Right lung (tissue), 5 donors: ENCODE measurements around the gene DNAJC22. TPM values are rescaled to one million over a fixed set of nuclear protein-coding genes. Genes with fewer than 3 reads are reported as not detected.
"Not testable (repeated sequence)": the region's sequence is repeated elsewhere in the genome, so short reads cannot be mapped to it uniquely, and the experiment has no call there.

ENCODE experiments used
- DNase-seq, 2 donors: peaks; one replicate each; pipeline ENCODE4 v3.0.0-alpha.2; 2013
- polyA plus RNA-seq, 5 donors: library from polyadenylated mRNA; unstranded; fragments of 120-200 nt; gene quantifications; one replicate each; pipeline versions ENCODE4 v1.2.1 to v1.2.3, GENCODE V29; 2013; ENCODE audit warnings: inconsistent platforms in 1 of 5, low replicate concordance in 1 of 5; ENCODE audit not compliant: insufficient read length in 5 of 5, insufficient read depth in 1 of 5

The DNAJC22 gene
- polyA plus RNA-seq, 5 donors: 3.3 to 7.5 (median 5.3) TPM

DNA sequence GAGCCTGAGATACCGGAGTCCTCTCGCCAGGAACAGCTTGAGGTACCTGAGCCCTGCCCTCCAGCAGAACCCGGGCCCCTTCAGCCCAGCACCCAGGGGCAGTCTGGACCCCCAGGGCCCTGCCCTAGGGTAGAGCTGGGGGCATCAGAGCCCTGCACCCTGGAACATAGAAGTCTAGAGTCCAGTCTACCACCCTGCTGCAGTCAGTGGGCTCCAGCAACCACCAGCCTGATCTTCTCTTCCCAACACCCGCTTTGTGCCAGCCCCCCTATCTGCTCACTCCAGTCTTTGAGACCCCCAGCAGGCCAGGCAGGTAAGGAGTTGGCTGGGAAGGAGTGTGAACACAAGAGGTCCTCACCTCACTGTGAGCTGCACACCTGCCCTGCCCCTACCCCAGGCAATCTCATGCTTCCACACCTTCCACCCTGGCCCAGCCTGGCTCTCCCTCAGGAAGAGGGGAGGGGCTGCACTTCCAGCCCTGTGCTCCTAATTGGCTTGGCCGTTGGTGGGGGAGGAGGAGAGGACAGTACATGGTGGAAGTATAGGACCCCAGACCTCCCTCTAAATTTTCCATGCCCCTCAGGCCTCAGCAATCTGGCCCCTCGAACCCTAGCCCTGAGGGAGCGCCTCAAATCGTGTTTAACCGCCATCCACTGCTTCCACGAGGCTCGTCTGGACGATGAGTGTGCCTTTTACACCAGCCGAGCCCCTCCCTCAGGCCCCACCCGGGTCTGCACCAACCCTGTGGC lies 15.9 kb upstream of the DNAJC22 start:
- no peak for DNase-seq

DNA sequence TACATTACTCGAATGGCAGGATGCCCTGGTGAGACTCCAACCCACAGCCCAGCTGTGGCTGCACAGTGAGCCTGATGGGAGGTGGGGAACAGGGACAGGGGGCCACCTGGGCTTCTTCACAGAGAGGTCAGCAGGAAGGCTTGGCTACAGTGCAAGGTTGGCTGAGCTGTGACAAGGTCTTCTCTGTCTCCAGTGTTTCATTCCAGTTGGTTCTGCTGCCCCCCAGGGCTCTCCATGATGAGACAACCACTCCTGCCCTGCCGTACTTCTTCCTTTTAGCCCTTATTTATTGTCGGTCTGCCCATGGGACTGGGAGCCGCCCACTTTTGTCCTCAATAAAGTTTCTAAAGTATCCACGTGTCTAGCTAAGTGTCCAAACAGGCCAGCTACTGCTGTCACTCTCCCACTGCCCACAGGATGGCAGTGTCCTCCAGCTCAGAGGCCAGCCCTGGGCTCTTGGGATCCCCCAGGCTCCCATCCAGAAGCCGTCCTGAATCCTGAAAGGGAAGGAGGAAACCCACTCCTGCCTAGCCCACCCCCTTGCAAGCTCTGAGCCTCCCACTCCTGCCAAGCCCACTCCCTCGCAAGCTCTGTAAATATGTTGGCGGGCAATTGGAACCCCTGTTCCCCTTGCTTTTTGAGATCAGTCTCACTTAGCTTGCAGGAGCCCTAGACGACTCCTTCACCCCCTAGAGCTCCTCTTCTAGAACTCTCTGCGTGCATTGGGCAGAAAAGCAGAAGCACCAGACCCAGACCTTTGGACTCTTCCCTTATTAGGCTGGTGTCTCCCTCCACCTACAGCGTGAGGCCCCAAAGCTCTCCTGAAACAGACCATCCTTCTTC lies 15.1 kb upstream of the DNAJC22 start:
- DNase-seq: peak in 1 of 2 donors; percentile 59

DNA sequence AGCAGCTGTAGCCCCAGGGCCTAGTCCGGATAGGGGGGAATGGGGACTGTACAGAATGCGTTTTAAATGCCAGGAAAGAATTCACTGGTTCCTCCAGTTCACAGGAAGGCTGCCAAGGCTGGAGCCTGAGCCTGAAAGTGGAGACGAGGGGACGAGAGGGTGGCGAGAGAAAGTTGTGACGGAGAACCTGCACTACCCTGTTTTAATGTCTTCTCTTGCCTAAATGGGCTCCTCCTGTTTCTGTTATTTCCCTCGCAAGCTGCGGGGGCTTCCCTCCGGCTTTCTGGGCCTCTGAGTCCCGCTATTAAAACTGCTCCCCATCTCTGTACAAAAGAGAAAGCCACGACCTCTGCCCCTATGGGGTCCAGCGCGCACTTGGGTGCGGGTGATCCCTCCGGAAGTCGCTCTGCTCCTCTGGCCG lies 14.2 kb upstream of the DNAJC22 start:
- no peak for DNase-seq

DNA sequence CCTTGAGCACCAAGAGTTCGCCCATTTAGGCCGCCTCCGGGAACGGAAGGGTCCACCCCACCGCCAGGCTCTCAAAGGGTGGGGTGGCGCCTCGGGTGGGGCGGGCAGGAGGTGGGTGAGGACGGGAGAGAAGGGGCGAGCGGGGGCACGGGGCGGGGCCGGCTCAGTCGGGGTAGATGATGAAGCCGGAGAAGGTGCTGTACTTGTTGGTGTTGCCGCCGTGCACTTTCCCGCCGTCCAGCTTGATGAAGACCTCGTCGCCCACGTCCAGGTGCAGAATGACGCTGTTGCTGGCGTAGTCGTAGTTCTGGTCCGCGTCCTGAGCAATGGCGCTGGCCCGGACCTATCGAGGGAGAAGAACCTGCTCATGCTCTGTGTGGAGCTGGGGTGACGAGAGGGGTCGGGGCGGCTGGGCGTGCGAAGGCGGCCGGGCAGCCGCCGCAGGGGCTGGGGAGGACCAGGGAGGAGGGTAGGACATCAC lies 13.8 kb upstream of the DNAJC22 start:
- DNase-seq: no peak

DNA sequence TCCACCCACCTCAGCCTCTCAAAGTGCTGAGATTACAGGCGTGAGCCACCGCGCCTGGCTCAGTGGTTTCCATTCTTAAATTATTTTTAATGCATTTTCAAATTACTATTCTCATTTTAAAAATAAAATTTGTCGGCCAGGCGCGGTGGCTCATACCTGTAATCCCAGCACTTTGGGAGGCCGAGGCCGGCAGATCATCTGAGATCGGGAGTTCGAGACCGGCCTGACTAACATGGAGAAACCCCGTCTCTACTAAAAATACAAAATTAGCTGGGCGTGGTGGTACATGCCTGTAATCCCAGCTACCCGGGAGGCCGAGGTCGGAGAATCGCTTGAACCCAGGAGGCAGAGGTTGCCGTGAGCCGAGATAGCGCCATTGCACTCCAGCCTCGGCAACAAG lies 12.9 kb upstream of the DNAJC22 start:
- DNase-seq: not testable (repeated sequence)

DNA sequence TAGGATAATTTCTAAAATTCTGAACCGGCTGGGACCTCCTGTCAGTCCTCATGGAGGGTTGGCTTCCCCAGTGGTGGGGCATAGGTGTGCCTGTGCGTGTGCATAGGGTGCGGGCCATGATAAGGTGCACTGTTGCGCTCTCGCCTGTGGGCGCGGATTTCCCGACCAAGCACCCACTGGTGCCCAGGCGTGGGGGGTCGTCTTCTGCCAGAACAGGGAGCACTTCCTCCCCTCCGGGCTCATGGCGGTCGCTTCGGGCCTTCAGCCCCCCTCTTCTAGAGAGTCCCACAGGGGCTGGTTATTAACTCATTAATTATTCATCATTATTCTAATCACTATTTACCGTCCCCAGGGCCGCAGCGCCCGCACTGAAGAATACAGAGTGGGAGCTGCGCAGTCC lies 12.5 kb upstream of the DNAJC22 start:
- DNase-seq: no peak

DNA sequence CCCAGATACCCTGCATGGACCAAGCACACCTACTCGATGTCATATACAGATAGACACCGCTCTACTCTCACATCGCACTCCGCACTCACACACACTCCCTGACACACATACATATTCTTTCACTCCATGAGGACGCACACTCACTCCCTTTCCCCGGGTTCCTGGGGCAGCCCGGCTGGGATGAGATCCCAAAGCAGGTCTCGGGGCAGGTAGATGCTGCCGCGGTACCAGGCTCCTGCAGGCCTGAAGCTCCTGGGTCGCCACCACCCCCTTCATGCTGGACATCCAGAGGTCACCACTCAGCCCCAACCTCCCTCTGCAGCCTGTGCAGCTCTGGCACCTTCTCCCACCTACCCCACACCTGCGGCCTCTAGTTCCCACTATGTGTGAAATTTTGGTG lies 12.0 kb upstream of the DNAJC22 start:
- DNase-seq: no peak

DNA sequence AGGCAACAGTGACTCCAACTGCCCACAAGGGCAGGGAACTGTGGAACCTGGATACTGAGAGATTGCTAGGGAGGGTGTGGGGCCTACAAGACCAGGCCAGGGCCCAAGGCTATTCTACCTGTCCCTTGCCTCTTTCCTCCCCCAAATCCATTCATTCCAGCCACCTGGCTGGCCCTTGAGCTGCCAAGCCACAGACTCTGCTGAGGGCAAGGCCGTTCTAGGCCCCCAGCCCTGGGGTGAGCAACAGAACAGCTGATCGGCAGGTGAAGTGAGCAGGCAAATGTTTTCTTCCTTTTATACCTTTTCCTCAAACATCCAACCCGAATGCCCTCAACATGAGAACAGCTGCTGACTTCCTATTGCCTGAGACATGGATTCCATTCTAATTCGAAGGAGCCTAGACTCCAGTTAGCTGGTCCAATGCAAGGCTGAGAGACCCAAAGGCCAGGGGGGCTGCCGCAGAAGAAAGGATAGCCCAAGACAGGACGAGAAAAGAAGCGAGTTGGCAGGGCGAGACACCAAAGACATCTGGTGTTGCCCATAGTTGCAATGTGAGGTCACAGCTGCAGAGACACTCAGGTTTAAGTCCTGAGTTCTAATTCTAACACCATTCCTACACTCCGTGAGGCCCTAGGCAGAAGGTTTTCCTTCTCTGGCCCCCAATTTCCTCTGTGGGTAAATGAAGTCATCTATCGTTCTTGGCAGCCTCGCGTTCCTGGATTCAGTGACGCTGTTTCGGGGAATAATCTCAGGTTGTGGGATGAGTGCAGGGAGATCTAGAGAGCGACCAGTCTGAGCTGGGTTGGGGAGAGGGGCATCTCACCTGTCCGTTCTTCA lies 11.4 kb upstream of the DNAJC22 start:
- no peak for DNase-seq

DNA sequence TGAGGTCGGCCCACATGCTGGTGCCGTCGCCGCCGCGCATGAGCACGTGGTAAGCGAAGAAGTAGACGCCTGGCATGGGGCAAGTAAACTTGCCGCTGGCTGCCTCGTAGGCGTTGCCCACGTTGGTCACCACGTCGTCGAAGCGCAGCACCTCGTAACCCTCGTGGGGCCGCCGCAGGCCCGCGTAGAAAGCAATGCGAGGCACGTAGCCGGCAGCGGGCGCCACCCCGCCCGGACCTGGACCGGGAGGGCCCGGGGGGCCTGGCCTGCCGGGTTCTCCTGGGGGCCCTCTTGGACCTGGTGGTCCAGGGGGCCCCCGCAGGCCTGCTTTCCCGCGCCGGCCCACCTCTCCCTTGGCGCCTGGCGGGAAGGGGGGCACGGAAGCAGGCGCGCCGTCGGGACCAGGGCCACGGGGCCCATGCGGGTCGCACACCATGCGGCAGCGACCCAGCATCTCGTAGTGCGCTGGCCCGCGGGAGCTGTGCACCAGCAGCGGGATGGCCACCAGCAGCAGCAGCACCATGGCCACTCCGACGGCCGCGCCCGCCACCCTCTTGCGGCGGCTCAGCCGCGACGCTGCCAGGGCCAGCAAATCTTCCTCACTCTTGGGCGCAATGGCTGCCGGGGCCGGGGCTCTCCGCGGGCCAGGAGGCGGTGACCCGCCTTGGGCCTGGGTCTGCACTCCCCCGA lies 10.6 kb upstream of the DNAJC22 start:
- no peak for DNase-seq

DNA sequence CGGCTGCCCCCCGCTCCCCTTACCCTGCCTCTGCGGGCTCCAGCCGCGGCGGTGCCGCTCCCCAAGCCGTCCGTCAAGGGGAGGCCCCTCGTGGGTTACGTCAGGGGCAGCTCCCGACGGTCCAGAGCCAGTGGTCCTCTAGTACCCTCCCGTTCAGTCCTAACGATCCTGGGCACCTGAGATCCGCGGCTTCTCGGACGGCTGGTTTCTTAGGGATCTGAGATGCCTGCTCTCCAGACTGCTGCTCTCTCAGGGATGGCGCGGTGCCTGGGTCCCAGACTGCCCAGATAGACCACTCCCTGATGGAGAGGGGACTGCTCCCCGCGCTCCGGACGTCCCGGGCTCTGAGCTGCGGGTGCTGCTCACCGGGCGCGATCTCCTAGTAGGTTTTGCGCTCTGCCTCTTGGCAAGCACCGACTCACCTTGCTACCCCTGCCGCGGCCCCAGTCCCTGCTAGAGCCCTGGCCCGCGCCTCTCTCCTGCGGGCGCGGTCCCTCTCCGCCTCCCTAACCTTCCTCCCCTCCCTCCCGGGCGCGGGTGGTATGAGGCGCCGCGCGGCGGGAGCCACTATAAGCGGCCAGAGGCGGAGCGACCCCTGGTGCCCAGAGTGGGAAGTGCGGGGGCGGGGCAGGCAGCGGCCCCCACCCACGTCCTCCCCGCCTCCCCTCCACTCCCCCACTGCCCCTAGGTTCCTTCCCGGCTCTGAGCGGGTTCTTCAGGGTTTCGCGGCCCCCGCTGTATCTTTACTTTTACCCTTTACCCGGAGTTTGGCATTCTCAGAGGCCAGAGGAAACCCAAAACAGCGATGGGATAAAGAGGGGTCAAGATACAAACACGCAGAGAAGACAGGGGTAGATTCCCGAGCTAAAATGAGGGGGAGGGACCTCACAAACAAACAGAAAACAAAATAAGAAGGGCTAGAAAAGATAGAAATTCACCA lies 9.8 kb upstream of the DNAJC22 start, which contains the start of gene C1QL4:
Gene C1QL4 (minus strand): TSS at position 544 of the 940 bp plus-strand sequence. CDS start 711 bp downstream, outside the sequence.
- peak; percentile 67 to 73 for DNase-seq

DNA sequence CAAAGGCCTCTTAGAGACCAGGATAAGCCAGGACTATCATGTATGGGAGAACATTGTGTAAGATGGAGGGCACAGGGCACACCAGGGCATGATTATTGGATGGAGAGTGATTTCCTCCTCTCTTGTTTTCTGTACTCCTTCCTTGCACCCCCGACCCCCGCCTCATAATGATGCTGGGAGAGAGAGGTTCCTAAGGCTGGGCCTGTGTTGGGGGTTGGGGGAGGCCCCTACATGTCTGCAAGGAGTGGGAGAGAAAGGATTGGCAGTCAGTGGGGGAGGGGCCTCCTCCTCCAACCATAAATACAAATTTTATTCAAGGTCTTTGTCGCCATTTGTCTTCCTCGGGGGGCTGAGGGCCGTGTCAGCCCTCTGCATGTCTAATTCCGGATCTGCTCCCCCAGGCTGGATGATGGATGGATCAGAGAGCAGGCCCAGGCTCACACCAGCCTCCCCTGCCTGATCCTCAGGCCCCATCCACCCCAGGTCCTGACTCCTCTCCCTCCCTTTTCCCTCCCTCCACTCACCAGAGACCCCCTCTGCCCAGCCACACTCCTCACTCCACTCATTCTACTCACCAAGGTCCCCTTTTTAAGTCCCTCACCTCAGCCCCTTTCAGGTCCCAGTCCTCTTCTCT lies 7.7 kb upstream of the DNAJC22 start:
- no peak for DNase-seq

DNA sequence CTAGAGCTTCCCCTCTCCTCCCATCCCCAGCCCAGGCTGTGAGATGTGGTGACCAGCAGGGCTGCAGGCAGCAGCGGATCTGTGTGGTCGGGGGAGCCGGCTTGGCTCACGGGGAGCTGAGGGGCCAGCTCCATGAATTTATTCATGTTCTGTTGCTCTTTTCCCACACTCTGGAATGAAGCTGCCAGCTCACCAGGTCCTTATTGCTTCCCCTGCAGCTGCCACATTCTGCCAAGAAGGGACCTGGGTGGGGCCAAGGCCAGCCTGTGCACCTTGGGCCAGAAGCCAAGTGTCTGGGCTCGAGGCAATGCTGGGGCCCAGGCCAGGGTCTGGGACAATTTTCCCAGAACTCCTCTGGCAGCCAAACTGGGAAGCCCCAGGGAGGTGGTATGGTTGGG lies 7.2 kb upstream of the DNAJC22 start:
- DNase-seq: no peak

DNA sequence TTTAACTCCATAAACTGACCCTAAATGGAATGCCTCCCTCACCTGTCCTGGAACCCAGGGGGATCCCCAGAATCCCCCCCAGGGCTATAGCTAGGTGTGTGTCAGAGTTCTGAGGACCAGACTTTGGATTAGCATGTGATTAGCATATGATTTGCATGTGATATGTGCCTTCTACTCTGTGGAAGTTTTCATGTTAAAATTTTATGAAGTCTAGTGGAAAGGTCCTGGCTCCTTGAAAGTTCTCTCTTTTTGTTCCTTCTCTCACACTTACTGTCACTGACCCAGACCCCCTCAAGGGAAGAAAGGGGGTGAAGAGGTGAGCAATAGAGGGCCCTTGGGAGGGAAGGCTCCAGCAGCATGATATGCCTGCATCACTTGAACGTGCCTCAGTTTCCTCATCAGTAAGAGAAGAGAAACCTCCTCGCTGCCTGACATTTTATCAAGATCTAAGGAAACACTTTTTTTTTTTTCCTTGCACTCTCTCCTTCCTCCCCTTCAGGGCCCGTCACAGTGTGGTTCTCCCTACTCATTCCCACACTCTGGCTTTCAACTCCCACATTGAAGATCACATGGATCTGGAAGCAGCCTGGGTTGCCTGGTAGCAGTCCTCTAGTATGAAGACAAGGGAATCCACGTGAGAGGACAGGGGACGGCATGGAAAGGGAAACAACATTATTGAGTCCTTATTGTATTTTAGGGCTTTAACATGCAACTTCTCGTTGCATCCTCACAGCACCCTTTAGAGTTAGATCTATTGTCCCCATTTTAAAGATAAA lies 6.4 kb upstream of the DNAJC22 start:
- DNase-seq: no peak

DNA sequence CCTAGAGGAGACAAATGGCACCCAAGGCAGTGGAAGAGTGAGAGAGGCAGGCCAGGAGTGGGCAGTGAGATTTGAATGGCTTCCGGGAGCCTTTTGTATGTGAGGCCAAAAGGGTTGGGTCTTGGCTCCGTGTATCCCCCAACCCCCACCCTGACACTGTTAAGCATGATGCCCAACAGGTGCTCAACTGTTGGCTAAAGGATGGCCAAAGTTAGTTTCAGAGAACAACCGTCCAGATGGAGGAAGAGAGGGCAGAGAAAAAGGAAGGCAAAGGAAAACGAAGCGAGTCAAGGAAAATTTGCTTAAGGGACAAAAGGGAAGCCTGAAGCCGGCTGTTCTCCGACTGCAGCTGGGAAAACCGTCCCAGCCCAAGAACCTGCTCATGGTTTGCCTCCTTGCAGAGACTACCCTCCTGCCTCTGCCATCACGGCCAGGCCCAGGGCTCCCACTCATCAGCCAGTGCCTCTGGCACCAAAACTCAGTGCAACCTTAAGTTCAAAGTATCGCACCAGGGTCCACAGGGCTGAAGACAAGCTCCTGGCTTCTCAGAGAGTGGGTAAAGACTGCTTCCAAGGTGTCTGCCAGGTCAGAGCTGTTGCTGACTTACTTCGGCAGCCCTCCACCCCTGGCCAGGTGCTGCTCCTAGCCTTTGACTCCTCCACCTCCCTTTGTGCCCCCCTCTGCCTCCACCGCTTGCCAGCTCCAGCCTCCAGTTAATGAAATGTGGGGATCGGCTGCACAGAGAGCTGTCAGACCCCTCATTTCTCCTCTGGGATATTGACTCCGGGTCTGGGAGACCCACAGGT lies 5.5 kb upstream of the DNAJC22 start:
- no peak for DNase-seq

DNA sequence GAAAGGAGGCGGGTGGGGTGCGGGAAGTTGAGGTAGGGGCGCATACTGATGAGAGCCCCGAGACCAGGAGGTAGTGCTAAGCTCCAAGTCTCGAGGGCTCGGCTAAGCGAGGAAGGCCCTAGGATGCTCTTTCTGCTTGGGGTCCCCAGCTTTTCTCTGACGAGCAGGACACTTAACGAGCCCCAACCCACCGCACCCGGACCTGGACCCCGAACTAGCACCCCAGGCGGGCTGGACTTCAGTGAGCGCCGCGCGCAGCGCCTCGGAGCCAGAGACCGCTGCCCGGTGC lies 5.0 kb upstream of the DNAJC22 start:
- no peak for DNase-seq

DNA sequence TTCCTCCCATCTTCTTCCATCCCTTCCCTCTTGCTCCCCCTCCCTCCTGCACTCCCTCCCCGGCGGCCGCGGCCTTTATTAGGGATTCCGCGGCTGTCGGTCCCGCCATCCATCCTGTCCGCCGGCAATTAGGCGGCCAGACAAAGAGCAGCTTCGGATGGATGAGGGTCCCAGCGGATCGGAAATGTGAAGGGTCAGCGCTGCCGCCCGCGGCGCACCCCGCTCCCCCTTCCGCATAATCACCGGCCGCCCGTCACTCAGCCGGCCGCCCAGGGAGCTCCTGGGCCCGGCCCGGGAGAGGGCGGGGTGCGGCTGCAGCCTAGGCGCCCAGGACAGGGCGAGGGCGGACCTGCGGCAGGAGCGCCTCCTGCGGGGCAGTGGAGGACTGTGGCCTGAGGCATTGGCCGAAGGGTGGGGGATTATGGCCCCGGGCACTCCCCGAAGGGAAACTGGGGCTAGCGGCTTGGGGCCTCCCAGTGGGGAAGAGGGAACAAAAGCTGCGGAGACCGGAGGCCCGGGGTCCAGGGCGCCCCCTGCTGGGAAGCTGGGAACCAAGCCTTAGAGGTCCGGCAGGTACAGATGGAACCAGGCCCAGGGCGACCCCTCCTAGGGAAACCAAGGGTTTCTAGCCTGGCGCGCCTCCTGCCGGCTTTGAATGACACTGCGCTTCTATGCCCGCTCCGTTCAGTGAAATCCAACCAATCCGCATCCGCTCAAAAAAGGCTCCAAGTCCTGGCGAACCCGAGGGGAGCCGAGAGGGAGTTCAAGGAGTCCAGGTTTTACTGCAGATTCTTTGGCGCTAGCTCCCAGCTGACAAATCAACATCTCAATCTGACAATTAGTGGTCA lies 4.4 kb upstream of the DNAJC22 start:
- peak; percentile 55 to 65 for DNase-seq
